Myocyte (in vitro differentiated cells): ENCODE measurements around the gene PARVG. TPM values are rescaled to one million over a fixed set of nuclear protein-coding genes. Genes with fewer than 3 reads are reported as not detected.

Experiments
- DNase-seq: peaks from one replicate; pipeline ENCODE4 v3.0.0-alpha.2; 2012; ENCODE audit warnings: low read depth
- total RNA-seq: library from RNA; depleted of rRNA; stranded (reverse); fragments of >200 nt; gene quantifications from 2 replicates; pipeline ENCODE4 v1.2.3, GENCODE V29; 2014

The PARVG gene
- total RNA-seq, 1 donor from 2014 or later: not detected

- DNase-seq: no peak
These were observed 62.4 kb downstream of the PARVG start for GRCh38 chr22:44242946-44243724.

GRCh38 chr22:44243761-44244160, 63.0 kb downstream of the PARVG start:
- DNase-seq: no peak

- no peak for DNase-seq
These were observed 63.6 kb downstream of the PARVG start for GRCh38 chr22:44244265-44244822.

- DNase-seq: no peak
These were observed 64.7 kb downstream of the PARVG start for GRCh38 chr22:44245438-44245837.

- no peak for DNase-seq
These were observed 65.1 kb downstream of the PARVG start for GRCh38 chr22:44245867-44246266.

GRCh38 chr22:44246615-44247326, 66.0 kb downstream of the PARVG start:
- no peak for DNase-seq

- DNase-seq: no peak
These were observed 66.6 kb downstream of the PARVG start for GRCh38 chr22:44247346-44247745.

- no peak for DNase-seq
These were observed 67.5 kb downstream of the PARVG start for GRCh38 chr22:44247923-44248892.

GRCh38 chr22:44248926-44249325, 68.2 kb downstream of the PARVG start:
- no peak for DNase-seq

- peak; percentile 22 for DNase-seq
These were observed 68.8 kb downstream of the PARVG start for GRCh38 chr22:44249376-44250147.

GRCh38 chr22:44254811-44255210, 74.1 kb downstream of the PARVG start:
- DNase-seq: no peak

GRCh38 chr22:44256085-44256484, 75.4 kb downstream of the PARVG start:
- no peak for DNase-seq

GRCh38 chr22:44256556-44257485, 76.1 kb downstream of the PARVG start:
- no peak for DNase-seq

Other genes with a start within 250 kb of the PARVG start
- gene SAMM50, start 225.5 kb upstream of the PARVG start, total RNA-seq: 32.6 and 34.8 TPM in 2 replicates
- 53.2 and 80.0 TPM in 2 replicates for gene PARVB, start 156.6 kb upstream of the PARVG start, total RNA-seq
- gene SHISAL1, start 132.0 kb downstream of the PARVG start, total RNA-seq: 0.24 and 0.31 TPM in 2 replicates